HepG2 (cell line): ENCODE measurements around the gene MGLL. TPM values are rescaled to one million over a fixed set of nuclear protein-coding genes. Genes with fewer than 3 reads are reported as not detected.

Experiments
- ARNT2 ChIP-seq: sonication (generic); formaldehyde crosslinking; IDR thresholded peaks from 2 replicates; pipeline ENCODE4 v1.8.0; 2022; ENCODE audit warnings: mild to moderate bottlenecking, low read depth, missing genetic modification reagents, moderate library complexity
- CHD2 ChIP-seq: IDR thresholded peaks from 2 replicates; pipeline ENCODE4 v1.6.1; 2011; ENCODE audit warnings: low read depth, low read length, improper control_type of control experiment
- E2F2 ChIP-seq: sonication (generic); formaldehyde crosslinking; IDR thresholded peaks from 2 replicates; pipeline ENCODE4 v1.4.0; 2020; ENCODE audit warnings: missing genetic modification reagents, borderline replicate concordance
- GFI1 ChIP-seq: sonication (generic); formaldehyde crosslinking; IDR thresholded peaks from 2 replicates; pipeline ENCODE4 v1.5.0; 2020; ENCODE audit warnings: missing genetic modification reagents, mild to moderate bottlenecking, borderline replicate concordance
- MEF2D ChIP-seq: sonication (generic); formaldehyde crosslinking; IDR thresholded peaks from 2 replicates; pipeline ENCODE4 v1.5.1; 2020; ENCODE audit warnings: mild to moderate bottlenecking, missing genetic modification reagents
- NR3C1 ChIP-seq: sonication (generic); formaldehyde crosslinking; IDR thresholded peaks from 2 replicates; pipeline ENCODE4 v1.4.0; 2020; ENCODE audit warnings: missing genetic modification reagents
- PAXIP1 ChIP-seq: sonication (generic); formaldehyde crosslinking; conservative IDR thresholded peaks from 2 replicates; pipeline ENCODE4 v1.4.0; 2020; ENCODE audit warnings: mild to moderate bottlenecking, missing genetic modification reagents, moderate library complexity
- POLR2G ChIP-seq: fragments of 200-400 bp; formaldehyde crosslinking; IDR thresholded peaks from 2 replicates; pipeline ENCODE4 v1.6.1; 2018; ENCODE audit warnings: mild to moderate bottlenecking, low read depth, low read length, moderate library complexity
- PPARG ChIP-seq: conservative IDR thresholded peaks from 2 replicates; pipeline ENCODE4 v1.6.1; 2016; ENCODE audit warnings: missing biosample characterization, missing genetic modification reagents
- RXRA ChIP-seq: sonication (generic); formaldehyde crosslinking; IDR thresholded peaks from 2 replicates; pipeline ENCODE4 v1.5.1; 2020; ENCODE audit warnings: missing genetic modification reagents
- RXRB ChIP-seq: IDR thresholded peaks from 2 replicates; pipeline ENCODE4 v1.6.1; 2016; ENCODE audit warnings: borderline replicate concordance, missing genetic modification reagents, missing compliant biosample characterization
- XBP1 ChIP-seq: sonication (generic); formaldehyde crosslinking; IDR thresholded peaks from 2 replicates; pipeline ENCODE4 v1.5.0; 2020; ENCODE audit warnings: missing genetic modification reagents
- ZNF556 ChIP-seq: sonication (generic); formaldehyde crosslinking; IDR thresholded peaks from 2 replicates; pipeline ENCODE4 v1.4.0; 2020; ENCODE audit warnings: mild to moderate bottlenecking, missing genetic modification reagents, borderline replicate concordance
- polyA plus RNA-seq, 8 experiments: library from polyadenylated mRNA; depleted of rRNA in 3 of 8; stranded (reverse) in 7 of 8; unstranded in 1 of 8; fragments of >200 nt; fragmentation: Illumina TruSeq in 4 of 8; extraction: Trizol in 4 of 8; gene quantifications; 2 replicates each; pipeline versions ENCODE4 v1.2.1 to v1.2.3, GENCODE V29; 2011 to 2016; ENCODE audit warnings: low read depth in 4 of 8, missing spikeins in 1 of 8, mixed read lengths in 1 of 8; ENCODE audit not compliant: insufficient read depth in 1 of 8
- total RNA-seq, 5 experiments: library from RNA; depleted of rRNA; stranded (reverse); fragments of >200 nt; fragmentation: Illumina TruSeq; extraction: Trizol; gene quantifications; 2 replicates each; pipeline ENCODE4 v1.2.3, GENCODE V29; 2016; ENCODE audit warnings: low read depth in 1 of 5
- TF ChIP-seq, protein P1 (sequence below): sonication (generic); formaldehyde crosslinking; IDR thresholded peaks from 2 replicates; pipeline ENCODE4 v1.5.0; 2020; ENCODE audit warnings: mild to moderate bottlenecking, missing genetic modification reagents, borderline replicate concordance
- TF ChIP-seq, protein P2 (sequence below): fragments of 450-650 bp; IDR thresholded peaks from 2 replicates; pipeline ENCODE4 v1.6.1; 2016

Gene MGLL
- total and polyA plus RNA-seq, 2 of the 13 experiments (the other 11 are each of a cell fraction or from before 2014, with no cell fraction given): not detected

- no peak for TF ChIP-seq GFI1
- no peak for TF ChIP-seq ARNT2 (CRISPR knock-in tag)
- TF ChIP-seq RXRA (CRISPR knock-in tag): 0 out of 2 replicates have a peak, but pooled peaks have one; percentile 31
- no peak for TF ChIP-seq POLR2G
- TF ChIP-seq ZNF556 (CRISPR knock-in tag): no peak
- TF ChIP-seq PPARG (CRISPR knock-in tag): no peak
- no peak for TF ChIP-seq XBP1 (CRISPR knock-in tag)
- TF ChIP-seq RXRB: 0 out of 2 replicates have a peak, but pooled peaks have one; percentile 14
- no peak for TF ChIP-seq MEF2D (CRISPR knock-in tag)
- no peak for TF ChIP-seq CHD2
- no peak for TF ChIP-seq E2F2 (CRISPR knock-in tag)
- no peak for TF ChIP-seq PAXIP1 (CRISPR knock-in tag)
- no peak for TF ChIP-seq NR3C1 (CRISPR knock-in tag)
- TF ChIP-seq, protein P1, sequence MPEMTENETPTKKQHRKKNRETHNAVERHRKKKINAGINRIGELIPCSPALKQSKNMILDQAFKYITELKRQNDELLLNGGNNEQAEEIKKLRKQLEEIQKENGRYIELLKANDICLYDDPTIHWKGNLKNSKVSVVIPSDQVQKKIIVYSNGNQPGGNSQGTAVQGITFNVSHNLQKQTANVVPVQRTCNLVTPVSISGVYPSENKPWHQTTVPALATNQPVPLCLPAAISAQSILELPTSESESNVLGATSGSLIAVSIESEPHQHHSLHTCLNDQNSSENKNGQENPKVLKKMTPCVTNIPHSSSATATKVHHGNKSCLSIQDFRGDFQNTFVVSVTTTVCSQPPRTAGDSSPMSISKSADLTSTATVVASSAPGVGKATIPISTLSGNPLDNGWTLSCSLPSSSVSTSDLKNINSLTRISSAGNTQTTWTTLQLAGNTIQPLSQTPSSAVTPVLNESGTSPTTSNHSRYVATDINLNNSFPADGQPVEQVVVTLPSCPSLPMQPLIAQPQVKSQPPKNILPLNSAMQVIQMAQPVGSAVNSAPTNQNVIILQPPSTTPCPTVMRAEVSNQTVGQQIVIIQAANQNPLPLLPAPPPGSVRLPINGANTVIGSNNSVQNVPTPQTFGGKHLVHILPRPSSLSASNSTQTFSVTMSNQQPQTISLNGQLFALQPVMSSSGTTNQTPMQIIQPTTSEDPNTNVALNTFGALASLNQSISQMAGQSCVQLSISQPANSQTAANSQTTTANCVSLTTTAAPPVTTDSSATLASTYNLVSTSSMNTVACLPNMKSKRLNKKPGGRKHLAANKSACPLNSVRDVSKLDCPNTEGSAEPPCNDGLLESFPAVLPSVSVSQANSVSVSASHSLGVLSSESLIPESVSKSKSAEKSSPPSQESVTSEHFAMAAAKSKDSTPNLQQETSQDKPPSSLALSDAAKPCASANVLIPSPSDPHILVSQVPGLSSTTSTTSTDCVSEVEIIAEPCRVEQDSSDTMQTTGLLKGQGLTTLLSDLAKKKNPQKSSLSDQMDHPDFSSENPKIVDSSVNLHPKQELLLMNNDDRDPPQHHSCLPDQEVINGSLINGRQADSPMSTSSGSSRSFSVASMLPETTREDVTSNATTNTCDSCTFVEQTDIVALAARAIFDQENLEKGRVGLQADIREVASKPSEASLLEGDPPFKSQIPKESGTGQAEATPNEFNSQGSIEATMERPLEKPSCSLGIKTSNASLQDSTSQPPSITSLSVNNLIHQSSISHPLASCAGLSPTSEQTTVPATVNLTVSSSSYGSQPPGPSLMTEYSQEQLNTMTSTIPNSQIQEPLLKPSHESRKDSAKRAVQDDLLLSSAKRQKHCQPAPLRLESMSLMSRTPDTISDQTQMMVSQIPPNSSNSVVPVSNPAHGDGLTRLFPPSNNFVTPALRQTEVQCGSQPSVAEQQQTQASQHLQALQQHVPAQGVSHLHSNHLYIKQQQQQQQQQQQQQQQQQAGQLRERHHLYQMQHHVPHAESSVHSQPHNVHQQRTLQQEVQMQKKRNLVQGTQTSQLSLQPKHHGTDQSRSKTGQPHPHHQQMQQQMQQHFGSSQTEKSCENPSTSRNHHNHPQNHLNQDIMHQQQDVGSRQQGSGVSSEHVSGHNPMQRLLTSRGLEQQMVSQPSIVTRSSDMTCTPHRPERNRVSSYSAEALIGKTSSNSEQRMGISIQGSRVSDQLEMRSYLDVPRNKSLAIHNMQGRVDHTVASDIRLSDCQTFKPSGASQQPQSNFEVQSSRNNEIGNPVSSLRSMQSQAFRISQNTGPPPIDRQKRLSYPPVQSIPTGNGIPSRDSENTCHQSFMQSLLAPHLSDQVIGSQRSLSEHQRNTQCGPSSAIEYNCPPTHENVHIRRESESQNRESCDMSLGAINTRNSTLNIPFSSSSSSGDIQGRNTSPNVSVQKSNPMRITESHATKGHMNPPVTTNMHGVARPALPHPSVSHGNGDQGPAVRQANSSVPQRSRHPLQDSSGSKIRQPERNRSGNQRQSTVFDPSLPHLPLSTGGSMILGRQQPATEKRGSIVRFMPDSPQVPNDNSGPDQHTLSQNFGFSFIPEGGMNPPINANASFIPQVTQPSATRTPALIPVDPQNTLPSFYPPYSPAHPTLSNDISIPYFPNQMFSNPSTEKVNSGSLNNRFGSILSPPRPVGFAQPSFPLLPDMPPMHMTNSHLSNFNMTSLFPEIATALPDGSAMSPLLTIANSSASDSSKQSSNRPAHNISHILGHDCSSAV (CRISPR knock-in tag): no peak
- TF ChIP-seq, protein P2, sequence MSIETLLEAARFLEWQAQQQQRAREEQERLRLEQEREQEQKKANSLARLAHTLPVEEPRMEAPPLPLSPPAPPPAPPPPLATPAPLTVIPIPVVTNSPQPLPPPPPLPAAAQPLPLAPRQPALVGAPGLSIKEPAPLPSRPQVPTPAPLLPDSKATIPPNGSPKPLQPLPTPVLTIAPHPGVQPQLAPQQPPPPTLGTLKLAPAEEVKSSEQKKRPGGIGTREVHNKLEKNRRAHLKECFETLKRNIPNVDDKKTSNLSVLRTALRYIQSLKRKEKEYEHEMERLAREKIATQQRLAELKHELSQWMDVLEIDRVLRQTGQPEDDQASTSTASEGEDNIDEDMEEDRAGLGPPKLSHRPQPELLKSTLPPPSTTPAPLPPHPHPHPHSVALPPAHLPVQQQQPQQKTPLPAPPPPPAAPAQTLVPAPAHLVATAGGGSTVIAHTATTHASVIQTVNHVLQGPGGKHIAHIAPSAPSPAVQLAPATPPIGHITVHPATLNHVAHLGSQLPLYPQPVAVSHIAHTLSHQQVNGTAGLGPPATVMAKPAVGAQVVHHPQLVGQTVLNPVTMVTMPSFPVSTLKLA: no peak
These were observed 131.4 kb downstream of the MGLL start (continued) for GRCh38 chr3:127690823-127691452.
